Osteoblast (primary cell): ENCODE data around the gene CACNB2. TPM values are rescaled to one million over a fixed set of nuclear protein-coding genes. Genes with fewer than 3 reads are reported as not detected.
"Not testable (repeated sequence)": the region's sequence is repeated elsewhere in the genome, so short reads cannot be mapped to it uniquely, and the experiment has no call there.

Experiments
- DNase-seq: peaks from one replicate; pipeline ENCODE4 v3.0.0; 2011; ENCODE audit warnings: low spot score, mixed read lengths; ENCODE audit not compliant: insufficient read length; ENCODE audit errors: missing footprints
- H2AFZ ChIP-seq: 2 replicates; pipeline ENCODE4 v1.6.0; 2011; ENCODE audit warnings: mild to moderate bottlenecking, low read length
- H3K27ac ChIP-seq: 2 replicates; pipeline ENCODE4 v1.5.1; 2011; ENCODE audit warnings: mild to moderate bottlenecking, low read depth, low read length, moderate library complexity
- H3K27me3 ChIP-seq: 2 replicates; pipeline ENCODE4 v1.6.0; 2012; ENCODE audit warnings: mild to moderate bottlenecking, control low read depth, inconsistent platforms, low read length, moderate library complexity; ENCODE audit not compliant: insufficient read depth
- H3K36me3 ChIP-seq: 2 replicates; pipeline ENCODE4 v1.5.1; 2011; ENCODE audit warnings: mild to moderate bottlenecking, low read length, control low read depth, moderate library complexity; ENCODE audit not compliant: insufficient read depth
- H3K4me1 ChIP-seq: 2 replicates; pipeline ENCODE4 v1.5.1; 2011; ENCODE audit warnings: mild to moderate bottlenecking, low read length, control low read depth, moderate library complexity; ENCODE audit not compliant: insufficient read depth
- H3K4me2 ChIP-seq: 2 replicates; pipeline ENCODE4 v1.6.0; 2011; ENCODE audit warnings: mild to moderate bottlenecking, low read length; ENCODE audit not compliant: insufficient read depth
- H3K4me3 ChIP-seq: fragments of 200-600 bp; sonication (generic); 3 replicates; pipeline ENCODE4 v1.5.1; 2012; ENCODE audit warnings: mild to moderate bottlenecking, low read length, inconsistent platforms; ENCODE audit not compliant: insufficient read depth
- H3K79me2 ChIP-seq: 2 replicates; pipeline ENCODE4 v1.6.0; 2012; ENCODE audit warnings: mild to moderate bottlenecking, low read length, control low read depth, inconsistent platforms; ENCODE audit not compliant: insufficient read depth
- H3K9me3 ChIP-seq: 2 replicates; pipeline ENCODE4 v1.5.1; 2011; ENCODE audit warnings: low read depth, low read length, control low read depth
- H4K20me1 ChIP-seq: 2 replicates; pipeline ENCODE4 v1.6.0; 2012; ENCODE audit warnings: mild to moderate bottlenecking, low read length, control low read depth; ENCODE audit not compliant: insufficient read depth
- total RNA-seq: library from RNA; depleted of rRNA; stranded (reverse); fragments of >200 nt; gene quantifications from 2 replicates; pipeline ENCODE4 v1.2.3, GENCODE V29; 2012
- TF ChIP-seq, protein P1 (sequence below): IDR thresholded peaks from 2 replicates; pipeline ENCODE4 v1.5.1; 2011; ENCODE audit warnings: mild to moderate bottlenecking, low read depth, low read length, moderate library complexity; ENCODE audit errors: extremely low read depth

Gene CACNB2
- total RNA-seq, 1 donor, result under 0.01 TPM

DNA sequence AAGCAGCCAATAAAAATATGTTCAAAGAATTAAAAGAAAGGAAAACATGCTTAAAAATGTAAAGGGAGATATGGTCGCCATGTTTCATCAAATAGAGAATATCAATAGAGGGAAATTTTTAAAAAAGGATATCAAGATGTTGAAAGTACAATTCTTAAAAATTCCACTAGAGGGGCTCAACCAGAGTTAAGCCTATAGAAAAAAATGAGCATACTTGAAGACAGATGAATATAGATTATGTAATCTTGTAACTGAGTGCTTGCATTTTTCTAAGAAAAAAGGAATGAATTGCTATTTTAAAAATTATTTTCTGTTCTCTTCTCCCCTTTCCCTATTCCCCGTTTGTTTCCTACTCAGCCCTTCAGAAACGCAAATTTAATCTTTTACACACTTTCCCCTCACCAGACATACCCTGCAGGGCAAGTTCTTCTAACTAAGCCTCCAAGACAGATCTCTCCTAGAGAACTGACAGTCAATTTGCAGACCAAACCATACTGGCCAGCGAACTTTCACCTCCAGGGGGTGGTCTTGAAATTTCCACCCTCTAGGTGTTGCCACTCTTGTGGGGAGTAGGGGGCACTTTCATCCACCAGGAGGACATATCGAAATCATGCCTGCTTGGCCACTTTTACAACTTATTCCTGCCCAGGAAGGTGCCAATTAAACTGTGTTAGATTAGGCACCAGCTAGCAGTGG lies 443.5 kb downstream of the CACNB2 start:
- Histone ChIP-seq H3K79me2 (no peaks in the 10 kb centered on the region), H3K4me1 (peaks cover 19% of the 10 kb centered on the region), H4K20me1 (no peaks in the 10 kb centered on the region), H3K27ac (no peak overlapping the region), H3K27me3 (no peaks in the 10 kb centered on the region), H3K36me3 (no peaks in the 10 kb centered on the region), H3K4me2 (no peak overlapping the region), H2AFZ (no peak overlapping the region), H3K9me3 (no peaks in the 10 kb centered on the region), H3K4me3 (no peak overlapping the region)
- DNase-seq, result peak; percentile 10
- TF ChIP-seq, protein P1, sequence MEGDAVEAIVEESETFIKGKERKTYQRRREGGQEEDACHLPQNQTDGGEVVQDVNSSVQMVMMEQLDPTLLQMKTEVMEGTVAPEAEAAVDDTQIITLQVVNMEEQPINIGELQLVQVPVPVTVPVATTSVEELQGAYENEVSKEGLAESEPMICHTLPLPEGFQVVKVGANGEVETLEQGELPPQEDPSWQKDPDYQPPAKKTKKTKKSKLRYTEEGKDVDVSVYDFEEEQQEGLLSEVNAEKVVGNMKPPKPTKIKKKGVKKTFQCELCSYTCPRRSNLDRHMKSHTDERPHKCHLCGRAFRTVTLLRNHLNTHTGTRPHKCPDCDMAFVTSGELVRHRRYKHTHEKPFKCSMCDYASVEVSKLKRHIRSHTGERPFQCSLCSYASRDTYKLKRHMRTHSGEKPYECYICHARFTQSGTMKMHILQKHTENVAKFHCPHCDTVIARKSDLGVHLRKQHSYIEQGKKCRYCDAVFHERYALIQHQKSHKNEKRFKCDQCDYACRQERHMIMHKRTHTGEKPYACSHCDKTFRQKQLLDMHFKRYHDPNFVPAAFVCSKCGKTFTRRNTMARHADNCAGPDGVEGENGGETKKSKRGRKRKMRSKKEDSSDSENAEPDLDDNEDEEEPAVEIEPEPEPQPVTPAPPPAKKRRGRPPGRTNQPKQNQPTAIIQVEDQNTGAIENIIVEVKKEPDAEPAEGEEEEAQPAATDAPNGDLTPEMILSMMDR, result peak; percentile 37

DNA sequence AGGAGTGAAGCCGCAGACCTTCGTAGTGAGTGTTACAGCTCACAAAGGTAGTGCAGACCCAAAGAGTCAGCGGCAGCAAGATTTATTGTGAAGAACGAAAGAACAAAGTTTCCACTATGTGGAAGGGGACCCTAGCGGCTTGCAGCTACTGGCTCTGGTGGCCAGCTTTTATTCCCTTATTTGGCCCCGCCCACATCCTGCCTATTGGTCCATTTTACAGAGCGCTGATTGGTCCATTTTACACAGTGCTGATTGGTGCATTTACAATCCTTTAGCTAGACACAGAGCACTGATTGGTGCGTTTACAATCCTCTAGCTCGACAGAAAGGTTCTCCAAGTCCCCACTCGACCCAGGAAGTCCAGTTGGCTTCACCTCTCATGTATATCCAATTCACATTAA lies 446.4 kb downstream of the CACNB2 start:
- H4K20me1 ChIP-seq, H2AFZ ChIP-seq, H3K4me2 ChIP-seq, DNase-seq, H3K9me3 ChIP-seq, H3K27me3 ChIP-seq, H3K36me3 ChIP-seq, H3K27ac ChIP-seq, H3K4me3 ChIP-seq, H3K79me2 ChIP-seq: not testable (repeated sequence)
- peaks cover 11% of the 10 kb centered on the region for H3K4me1 ChIP-seq

DNA sequence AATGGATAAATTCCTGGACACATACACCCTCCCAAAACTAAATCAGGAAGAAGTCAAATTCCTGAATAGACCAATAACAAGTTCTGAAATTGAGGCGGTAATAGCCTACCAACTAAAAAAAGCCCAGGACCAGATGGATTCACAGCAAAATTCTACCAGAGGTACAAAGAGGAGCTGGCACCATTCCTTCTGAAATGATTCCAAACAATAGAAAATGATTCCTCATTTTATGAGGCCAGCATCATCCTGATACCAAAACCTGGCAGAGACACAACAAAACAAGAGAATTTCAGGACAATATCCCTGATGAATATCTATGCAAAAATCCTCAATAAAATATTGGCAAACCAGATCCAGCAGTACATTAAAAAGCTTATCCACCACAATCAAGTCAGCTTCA lies 450.9 kb downstream of the CACNB2 start:
- H3K27me3 ChIP-seq, H3K4me3 ChIP-seq, DNase-seq, H3K4me1 ChIP-seq, H3K27ac ChIP-seq, H3K36me3 ChIP-seq, H3K9me3 ChIP-seq, H4K20me1 ChIP-seq, H3K79me2 ChIP-seq, H2AFZ ChIP-seq, H3K4me2 ChIP-seq: not testable (repeated sequence)

Other genes with a start within 250 kb of the CACNB2 start
- gene SLC39A12, start 188.5 kb upstream of the CACNB2 start, total RNA-seq, result not detected in 2 replicates